Measurements from ENCODE around the gene CRYBA4.

Gene CRYBA4

GRCh38 chr22:26589845-26590736, 31.7 kb upstream of the CRYBA4 start, which contains the start of gene TPST2:
Gene TPST2, minus strand, starts transcription at chr22:26590132. Its CDS starts 48,502 bp downstream, at chr22:26541630.
- H3K4me2 ChIP-seq (ENCODE audit: low read length), result peak within 1 kb of the TSS; percentile 85
- no peak within 1 kb of the TSS for H2AFZ ChIP-seq (ENCODE audit: low read length)
- no peaks in the 10 kb centered on the region for H3K27me3 ChIP-seq (ENCODE audit: insufficient read depth, low read length)
- H3K9ac ChIP-seq (ENCODE audit: low read length), result peak within 1 kb of the TSS; percentile 93
- peaks cover 26% of the 10 kb centered on the region for H3K79me2 ChIP-seq (ENCODE audit: insufficient read depth, low read length)
- no peaks in the 10 kb centered on the region for H4K20me1 ChIP-seq (ENCODE audit: insufficient read depth, low read length)
- no peaks in the 10 kb centered on the region for H3K9me2 ChIP-seq (ENCODE audit: low read depth, low read length)
- peaks cover 46% of the 10 kb centered on the region for H3K4me1 ChIP-seq (ENCODE audit: insufficient read depth, low read length, severe bottlenecking)
- H3K4me3 ChIP-seq (ENCODE audit: low read depth, low read length, poor library complexity, severe bottlenecking), result peak within 1 kb of the TSS; percentile 95
- H3F3A ChIP-seq (ENCODE audit: insufficient read depth, low read length), result no peaks in the 10 kb centered on the region
- TF ChIP-seq EZH2 (IDR thresholded peaks at IDR 0.05; ENCODE audit: borderline replicate concordance, low read length) (no peak), CTCF (IDR thresholded peaks at IDR 0.05; ENCODE audit: low read length) (no peak)
- peaks cover 7% of the 10 kb centered on the region for H3K36me3 ChIP-seq (ENCODE audit: insufficient read depth, low read length)
- peaks cover 4% of the 10 kb centered on the region; the same call in 1 of the 2 replicates for H3K9me3 ChIP-seq (ENCODE audit: low read length)
- H3K27ac ChIP-seq (ENCODE audit: low read depth, low read length, poor library complexity, severe bottlenecking), result peak within 1 kb of the TSS; percentile 49

- Histone ChIP-seq H3F3A (ENCODE audit: insufficient read depth, low read length) (no peaks in the 10 kb centered on the region), H3K79me2 (ENCODE audit: insufficient read depth, low read length) (peaks cover 18% of the 10 kb centered on the region), H3K9ac (ENCODE audit: low read length) (no peak overlapping the region), H3K4me3 (ENCODE audit: low read depth, low read length, poor library complexity, severe bottlenecking) (no peak overlapping the region), H3K4me2 (ENCODE audit: low read length) (no peak overlapping the region), H3K27ac (ENCODE audit: low read depth, low read length, poor library complexity, severe bottlenecking) (no peak overlapping the region), H2AFZ (ENCODE audit: low read length) (no peak overlapping the region), H3K27me3 (ENCODE audit: insufficient read depth, low read length) (no peaks in the 10 kb centered on the region), H3K4me1 (ENCODE audit: insufficient read depth, low read length, severe bottlenecking) (peaks cover 23% of the 10 kb centered on the region), H4K20me1 (ENCODE audit: insufficient read depth, low read length) (no peaks in the 10 kb centered on the region), H3K36me3 (ENCODE audit: insufficient read depth, low read length) (peaks cover 7% of the 10 kb centered on the region), H3K9me3 (ENCODE audit: low read length) (peaks cover 4% of the 10 kb centered on the region; the same call in 1 of the 2 replicates), H3K9me2 (ENCODE audit: low read depth, low read length) (no peaks in the 10 kb centered on the region)
- TF ChIP-seq EZH2 (IDR thresholded peaks at IDR 0.05; ENCODE audit: borderline replicate concordance, low read length) (no peak), CTCF (IDR thresholded peaks at IDR 0.05; ENCODE audit: low read length) (no peak)
Measured at GRCh38 chr22:26592421-26592891, 29.3 kb upstream of the CRYBA4 start.

GRCh38 chr22:26593763-26594162, 28.0 kb upstream of the CRYBA4 start:
- Histone ChIP-seq H3K9me2 (ENCODE audit: low read depth, low read length) (no peaks in the 10 kb centered on the region), H3K27me3 (ENCODE audit: insufficient read depth, low read length) (no peaks in the 10 kb centered on the region), H3K36me3 (ENCODE audit: insufficient read depth, low read length) (no peaks in the 10 kb centered on the region), H4K20me1 (ENCODE audit: insufficient read depth, low read length) (no peaks in the 10 kb centered on the region), H2AFZ (ENCODE audit: low read length) (no peak overlapping the region), H3F3A (ENCODE audit: insufficient read depth, low read length) (no peaks in the 10 kb centered on the region), H3K4me1 (ENCODE audit: insufficient read depth, low read length, severe bottlenecking) (peaks cover 18% of the 10 kb centered on the region), H3K9me3 (ENCODE audit: low read length) (no peaks in the 10 kb centered on the region), H3K27ac (ENCODE audit: low read depth, low read length, poor library complexity, severe bottlenecking) (no peak overlapping the region), H3K9ac (ENCODE audit: low read length) (no peak overlapping the region), H3K4me3 (ENCODE audit: low read depth, low read length, poor library complexity, severe bottlenecking) (no peak overlapping the region), H3K4me2 (ENCODE audit: low read length) (no peak overlapping the region), H3K79me2 (ENCODE audit: insufficient read depth, low read length) (peaks cover 8% of the 10 kb centered on the region)
- TF ChIP-seq EZH2 (IDR thresholded peaks at IDR 0.05; ENCODE audit: borderline replicate concordance, low read length), result no peak
- TF ChIP-seq CTCF (IDR thresholded peaks at IDR 0.05; ENCODE audit: low read length), result no peak
